Measurements from ENCODE around the gene CFAP107. TPM values are rescaled to one million over a fixed set of nuclear protein-coding genes. Genes with fewer than 3 reads are reported as not detected.

CFAP107 gene
- total RNA-seq, 1 experiment from 2014 or later: not detected

DNA sequence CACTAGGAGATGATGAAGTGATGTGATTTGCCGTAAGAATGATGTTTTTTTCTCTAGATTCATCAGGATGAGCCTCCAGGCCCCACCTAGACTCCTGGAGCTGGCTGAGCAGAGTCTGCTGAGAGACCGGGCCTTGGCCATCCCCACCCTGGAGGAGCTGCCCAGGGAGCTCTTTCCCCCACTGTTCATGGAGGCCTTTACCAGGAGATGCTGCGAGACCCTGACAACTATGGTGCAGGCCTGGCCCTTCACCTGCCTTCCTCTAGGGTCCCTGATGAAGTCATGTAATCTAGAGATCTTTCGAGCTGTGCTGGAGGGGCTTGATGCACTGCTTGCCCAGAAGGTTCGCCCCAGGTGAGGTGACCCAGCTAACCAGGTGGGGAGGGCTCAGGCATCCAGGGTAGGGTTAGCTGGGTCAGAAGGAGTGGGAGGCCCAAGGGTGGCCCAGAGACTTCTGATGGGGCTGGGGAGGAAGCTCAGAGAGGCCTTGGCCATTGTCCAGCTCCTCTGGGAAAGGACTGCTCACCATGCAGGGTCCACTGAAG lies 28.9 kb downstream of the CFAP107 start (continued):
- TF ChIP-seq AFF4 (CRISPR knock-in tag; IDR thresholded peaks at IDR 0.05; ENCODE audit: borderline replicate concordance) (no peak), NFE2L1 (CRISPR knock-in tag; IDR thresholded peaks at IDR 0.05) (no peak), EMX1 (CRISPR knock-in tag; IDR thresholded peaks at IDR 0.05) (no peak), TEAD4 (CRISPR knock-in tag; IDR thresholded peaks at IDR 0.05) (no peak), ZBTB21 (CRISPR knock-in tag; IDR thresholded peaks at IDR 0.05; ENCODE audit: borderline replicate concordance) (no peak), NFYB (CRISPR knock-in tag; conservative IDR thresholded peaks at IDR 0.05; ENCODE audit: low read depth) (no peak), NR2C2 (CRISPR knock-in tag; IDR thresholded peaks at IDR 0.05) (no peak), ATF2 (CRISPR knock-in tag; IDR thresholded peaks at IDR 0.05; ENCODE audit: borderline replicate concordance, low read depth) (no peak), PRDM15 (CRISPR knock-in tag; IDR thresholded peaks at IDR 0.05) (no peak), SMAD3 (CRISPR knock-in tag; IDR thresholded peaks at IDR 0.05; ENCODE audit: borderline replicate concordance) (no peak), OVOL2 (CRISPR knock-in tag; IDR thresholded peaks at IDR 0.05; ENCODE audit: borderline replicate concordance) (no peak), ZNF121 (CRISPR knock-in tag; IDR thresholded peaks at IDR 0.05) (no peak)
- TF ChIP-seq, protein P1, sequence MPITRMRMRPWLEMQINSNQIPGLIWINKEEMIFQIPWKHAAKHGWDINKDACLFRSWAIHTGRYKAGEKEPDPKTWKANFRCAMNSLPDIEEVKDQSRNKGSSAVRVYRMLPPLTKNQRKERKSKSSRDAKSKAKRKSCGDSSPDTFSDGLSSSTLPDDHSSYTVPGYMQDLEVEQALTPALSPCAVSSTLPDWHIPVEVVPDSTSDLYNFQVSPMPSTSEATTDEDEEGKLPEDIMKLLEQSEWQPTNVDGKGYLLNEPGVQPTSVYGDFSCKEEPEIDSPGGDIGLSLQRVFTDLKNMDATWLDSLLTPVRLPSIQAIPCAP (CRISPR knock-in tag; IDR thresholded peaks at IDR 0.05): no peak
- TF ChIP-seq, protein P2, sequence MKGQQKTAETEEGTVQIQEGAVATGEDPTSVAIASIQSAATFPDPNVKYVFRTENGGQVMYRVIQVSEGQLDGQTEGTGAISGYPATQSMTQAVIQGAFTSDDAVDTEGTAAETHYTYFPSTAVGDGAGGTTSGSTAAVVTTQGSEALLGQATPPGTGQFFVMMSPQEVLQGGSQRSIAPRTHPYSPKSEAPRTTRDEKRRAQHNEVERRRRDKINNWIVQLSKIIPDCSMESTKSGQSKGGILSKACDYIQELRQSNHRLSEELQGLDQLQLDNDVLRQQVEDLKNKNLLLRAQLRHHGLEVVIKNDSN (CRISPR knock-in tag; IDR thresholded peaks at IDR 0.05): no peak

- peaks cover 15% of the 10 kb centered on the region for H3K27me3 Mint-ChIP-seq (ENCODE audit: low read depth)
- TF ChIP-seq JUN (CRISPR knock-in tag; IDR thresholded peaks at IDR 0.05): no peak
- TF ChIP-seq TEAD1 (CRISPR knock-in tag; IDR thresholded peaks at IDR 0.05): no peak
- no peak for TF ChIP-seq NR1H2 (CRISPR knock-in tag; IDR thresholded peaks at IDR 0.05)
- no peak for TF ChIP-seq KAT7 (CRISPR knock-in tag; IDR thresholded peaks at IDR 0.05; ENCODE audit: borderline replicate concordance)
- no peak for TF ChIP-seq FOXP1 (CRISPR knock-in tag; IDR thresholded peaks at IDR 0.05; ENCODE audit: borderline replicate concordance)
- ATAC-seq (no peak), DNase-seq (ENCODE audit: low spot score) (no peak)
- ChIA-PET POLR2A (no interaction called here), CTCF (interaction anchor here (0.6 to 1.8 kb wide), 3 partner anchors 116 to 784 kb away, joined by 3 to 6 read pairs (median 5); no protein-coding TSS in a partner anchor)
- H3K4me3 Mint-ChIP-seq: no peak overlapping the region
- no peaks in the 10 kb centered on the region for H3K4me1 Mint-ChIP-seq
- peaks cover 7% of the 10 kb centered on the region; the same call in 1 of the 2 replicates for H3K9me3 Mint-ChIP-seq
- no peak overlapping the region for H3K27ac Mint-ChIP-seq
- no peaks in the 10 kb centered on the region for H3K36me3 Mint-ChIP-seq
Observed at GRCh38 chr1:12775443-12775842, 29.4 kb downstream of the CFAP107 start.

All from WTC11 (cell line).